C4-2B (cell line): ENCODE data around the gene RBMS3.

Experiments used
- H3K27ac ChIP-seq: fragments of 450-650 bp; 2 replicates; pipeline ENCODE4 v1.5.1; 2017
- ZFX ChIP-seq: fragments of 450-650 bp; IDR thresholded peaks from 2 replicates; pipeline ENCODE4 v1.6.1; 2017
- TF ChIP-seq, protein P1 (sequence below): fragments of 450-650 bp; conservative IDR thresholded peaks from 2 replicates; pipeline ENCODE4 v1.5.1; 2017; ENCODE audit warnings: mild to moderate bottlenecking

Gene RBMS3

GRCh38 chr3:29887451-29887850 is 606.6 kb downstream of the RBMS3 start:
- no peak for TF ChIP-seq ZFX
- TF ChIP-seq, protein P1, sequence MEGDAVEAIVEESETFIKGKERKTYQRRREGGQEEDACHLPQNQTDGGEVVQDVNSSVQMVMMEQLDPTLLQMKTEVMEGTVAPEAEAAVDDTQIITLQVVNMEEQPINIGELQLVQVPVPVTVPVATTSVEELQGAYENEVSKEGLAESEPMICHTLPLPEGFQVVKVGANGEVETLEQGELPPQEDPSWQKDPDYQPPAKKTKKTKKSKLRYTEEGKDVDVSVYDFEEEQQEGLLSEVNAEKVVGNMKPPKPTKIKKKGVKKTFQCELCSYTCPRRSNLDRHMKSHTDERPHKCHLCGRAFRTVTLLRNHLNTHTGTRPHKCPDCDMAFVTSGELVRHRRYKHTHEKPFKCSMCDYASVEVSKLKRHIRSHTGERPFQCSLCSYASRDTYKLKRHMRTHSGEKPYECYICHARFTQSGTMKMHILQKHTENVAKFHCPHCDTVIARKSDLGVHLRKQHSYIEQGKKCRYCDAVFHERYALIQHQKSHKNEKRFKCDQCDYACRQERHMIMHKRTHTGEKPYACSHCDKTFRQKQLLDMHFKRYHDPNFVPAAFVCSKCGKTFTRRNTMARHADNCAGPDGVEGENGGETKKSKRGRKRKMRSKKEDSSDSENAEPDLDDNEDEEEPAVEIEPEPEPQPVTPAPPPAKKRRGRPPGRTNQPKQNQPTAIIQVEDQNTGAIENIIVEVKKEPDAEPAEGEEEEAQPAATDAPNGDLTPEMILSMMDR = no peak
- H3K27ac ChIP-seq = no peak overlapping the region

DNA sequence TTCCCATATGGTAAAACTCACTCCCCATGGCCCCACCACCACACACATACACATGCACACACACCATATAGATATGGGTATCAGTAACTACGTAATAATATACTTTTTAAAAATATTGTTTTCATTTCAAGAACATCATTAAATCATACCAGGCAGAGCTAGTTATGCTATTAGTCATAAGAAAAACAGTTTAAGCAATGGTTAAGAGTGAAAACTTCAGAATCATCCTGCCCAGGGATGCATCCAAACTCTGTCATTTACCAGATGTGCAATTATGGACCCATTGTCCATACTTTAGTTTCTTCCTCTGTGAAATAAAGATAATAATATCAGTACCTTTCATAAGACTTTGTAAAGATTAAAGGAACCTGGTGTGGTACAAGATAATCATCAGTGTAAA is 608.3 kb downstream of the RBMS3 start:
- no peak overlapping the region for H3K27ac ChIP-seq
- TF ChIP-seq, protein P1 = no peak
- TF ChIP-seq ZFX = no peak

- no peak overlapping the region for H3K27ac ChIP-seq
- TF ChIP-seq, protein P1 = no peak
- no peak for TF ChIP-seq ZFX
Measured at GRCh38 chr3:29890801-29891200, 609.9 kb downstream of the RBMS3 start.

DNA sequence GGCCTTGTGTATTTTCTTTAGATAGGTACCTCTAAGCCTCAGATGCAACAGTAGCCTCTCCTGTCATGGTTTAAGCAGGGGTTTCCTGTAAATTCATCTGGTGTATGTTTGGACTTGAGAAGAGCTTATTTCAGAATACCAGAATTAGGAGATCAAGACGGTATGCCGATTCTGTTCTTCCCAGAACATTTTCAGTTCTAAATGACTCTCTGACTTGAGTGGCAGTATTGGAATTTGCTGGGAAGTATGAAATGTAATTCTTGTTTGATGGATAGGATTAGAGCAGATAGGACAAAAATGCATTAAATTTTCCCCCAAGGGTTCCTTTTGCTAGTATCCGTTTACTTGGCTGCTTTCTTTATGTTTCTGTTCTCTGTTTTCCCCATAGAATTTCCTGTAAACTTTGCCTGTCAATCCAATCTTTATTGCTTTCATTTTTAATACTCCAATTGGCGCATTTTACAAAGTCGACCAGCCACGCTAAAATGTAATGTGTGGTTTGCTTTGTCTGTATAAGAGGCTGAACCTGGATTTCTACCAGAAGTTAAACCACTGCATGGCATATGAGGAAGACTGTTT is 612.2 kb downstream of the RBMS3 start:
- TF ChIP-seq ZFX = no peak
- TF ChIP-seq, protein P1 = no peak
- no peak overlapping the region for H3K27ac ChIP-seq

DNA sequence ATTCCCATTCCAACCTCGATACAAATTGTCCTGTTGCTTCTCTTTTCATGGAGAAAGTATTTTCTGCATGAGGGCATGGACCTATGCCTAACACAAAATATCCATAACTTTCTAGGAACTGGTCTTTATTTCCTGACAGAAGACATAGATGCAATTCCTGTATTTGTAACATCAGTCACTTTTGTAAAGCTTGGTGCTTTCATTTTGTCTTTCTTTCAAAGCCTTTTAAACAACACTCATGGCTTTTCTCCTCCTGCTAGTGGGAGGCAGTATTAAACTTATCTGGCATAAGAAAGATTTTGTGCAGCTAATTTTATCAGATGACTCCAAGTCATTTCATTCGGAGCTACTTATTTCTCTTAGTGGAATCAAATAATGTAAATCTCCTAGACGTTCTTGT is 616.0 kb downstream of the RBMS3 start:
- TF ChIP-seq, protein P1 = no peak
- TF ChIP-seq ZFX = no peak
- no peak overlapping the region for H3K27ac ChIP-seq

GRCh38 chr3:29898171-29898965 is 617.5 kb downstream of the RBMS3 start:
- H3K27ac ChIP-seq = no peak overlapping the region
- TF ChIP-seq ZFX = no peak
- TF ChIP-seq, protein P1 = no peak

DNA sequence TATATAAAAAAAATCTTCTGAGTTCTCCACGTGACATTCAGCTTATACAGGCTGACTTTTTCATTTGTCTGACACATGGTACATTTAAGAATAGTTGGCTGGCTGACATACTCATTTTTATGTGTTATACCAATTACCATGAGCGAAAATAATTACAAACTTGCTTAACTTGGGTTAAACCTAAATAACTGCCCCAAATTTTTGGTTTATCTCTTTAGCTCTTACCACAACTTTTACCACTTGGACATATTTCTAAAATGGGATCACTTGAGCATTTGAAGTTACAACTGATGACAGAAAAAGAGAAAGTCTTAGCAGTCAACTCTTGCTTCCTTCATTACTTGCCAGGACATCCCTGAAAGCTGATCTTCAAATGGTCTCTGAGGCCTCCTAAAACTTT is 618.1 kb downstream of the RBMS3 start:
- H3K27ac ChIP-seq = no peak overlapping the region
- TF ChIP-seq, protein P1 = no peak
- no peak for TF ChIP-seq ZFX
